ENCODE results near the gene PLAAT2.

DNA sequence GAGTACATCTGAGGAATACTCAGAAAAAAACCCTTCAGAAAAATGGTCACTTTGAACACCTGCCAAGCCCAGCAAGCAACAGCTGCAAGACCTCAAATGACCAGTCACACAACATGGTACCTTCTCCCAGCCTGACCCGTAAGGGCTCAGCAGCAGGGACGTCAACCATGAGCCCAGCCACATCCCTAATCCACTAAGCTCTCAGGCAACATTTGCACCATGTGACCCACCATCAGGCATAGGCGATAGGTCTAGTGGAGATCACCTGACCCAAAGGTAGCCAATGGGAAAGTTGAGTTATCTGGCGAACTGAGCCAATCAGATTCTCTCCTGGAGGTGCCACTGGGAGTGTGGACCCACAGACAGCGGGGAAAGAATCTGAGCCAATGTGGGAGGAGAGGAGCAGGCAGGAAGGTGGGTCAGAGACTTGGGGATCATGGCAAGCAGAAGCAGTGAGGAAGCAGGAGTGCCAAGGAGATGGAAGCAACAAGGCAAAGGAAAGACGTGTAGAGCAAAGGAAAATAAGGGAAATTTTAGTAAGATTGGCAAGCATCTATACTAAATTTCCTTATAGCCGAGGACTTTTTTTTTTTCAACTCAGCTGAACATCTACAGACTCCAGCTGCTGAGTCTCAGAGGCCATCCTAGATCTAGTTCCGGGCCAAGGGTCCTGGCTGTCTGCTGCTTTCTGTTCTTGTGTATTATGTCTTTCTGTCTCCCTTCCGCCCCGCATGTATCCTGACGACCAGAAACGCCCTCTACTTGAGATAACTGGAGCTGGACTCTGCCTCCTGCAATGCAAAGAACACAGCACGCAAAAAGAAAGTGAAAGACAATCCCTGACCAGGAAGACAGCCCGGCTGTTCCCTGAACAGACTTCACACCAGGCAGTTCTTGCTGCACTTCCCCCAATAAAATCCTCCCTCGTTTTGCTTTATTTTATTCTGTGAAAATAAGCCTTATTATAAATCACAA, 11.0 kb upstream of the PLAAT2 start:
- TF ChIP-seq POLR2AphosphoS5 (IDR thresholded peaks at IDR 0.05) = peak in 1 of 2 donors; percentile 24
- TF ChIP-seq, protein P1, sequence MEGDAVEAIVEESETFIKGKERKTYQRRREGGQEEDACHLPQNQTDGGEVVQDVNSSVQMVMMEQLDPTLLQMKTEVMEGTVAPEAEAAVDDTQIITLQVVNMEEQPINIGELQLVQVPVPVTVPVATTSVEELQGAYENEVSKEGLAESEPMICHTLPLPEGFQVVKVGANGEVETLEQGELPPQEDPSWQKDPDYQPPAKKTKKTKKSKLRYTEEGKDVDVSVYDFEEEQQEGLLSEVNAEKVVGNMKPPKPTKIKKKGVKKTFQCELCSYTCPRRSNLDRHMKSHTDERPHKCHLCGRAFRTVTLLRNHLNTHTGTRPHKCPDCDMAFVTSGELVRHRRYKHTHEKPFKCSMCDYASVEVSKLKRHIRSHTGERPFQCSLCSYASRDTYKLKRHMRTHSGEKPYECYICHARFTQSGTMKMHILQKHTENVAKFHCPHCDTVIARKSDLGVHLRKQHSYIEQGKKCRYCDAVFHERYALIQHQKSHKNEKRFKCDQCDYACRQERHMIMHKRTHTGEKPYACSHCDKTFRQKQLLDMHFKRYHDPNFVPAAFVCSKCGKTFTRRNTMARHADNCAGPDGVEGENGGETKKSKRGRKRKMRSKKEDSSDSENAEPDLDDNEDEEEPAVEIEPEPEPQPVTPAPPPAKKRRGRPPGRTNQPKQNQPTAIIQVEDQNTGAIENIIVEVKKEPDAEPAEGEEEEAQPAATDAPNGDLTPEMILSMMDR (IDR thresholded peaks at IDR 0.05) = no peak

Data from upper lobe of left lung (tissue), 4 donors.